ENCODE results near the gene SAMHD1. TPM values are rescaled to one million over a fixed set of nuclear protein-coding genes. Genes with fewer than 3 reads are reported as not detected.
A peak's percentile ranks its signal among the peaks of the same experiment; 100 is the strongest.

The SAMHD1 gene
- total and polyA plus RNA-seq, 9 of the 15 experiments (the other 6 are each of a cell fraction or from before 2014, with no cell fraction given) = 6.8 to 20.4 (median 14.8) TPM

- peak; percentile 86 for TF ChIP-seq NBN (IDR thresholded peaks at IDR 0.05; ENCODE audit: low read depth)
- TF ChIP-seq HMGXB4 (CRISPR knock-in tag; IDR thresholded peaks at IDR 0.05) = no peak
- TF ChIP-seq RB1 (IDR thresholded peaks at IDR 0.05; ENCODE audit: low read depth) = no peak
- no peak for TF ChIP-seq CREB5 (CRISPR knock-in tag; IDR thresholded peaks at IDR 0.05)
- no peak for TF ChIP-seq PURB (CRISPR knock-in tag; IDR thresholded peaks at IDR 0.05; ENCODE audit: low read depth)
- peak; percentile 75; the same call in 1 of the 2 replicates for TF ChIP-seq ZC3H8 (IDR thresholded peaks at IDR 0.05)
- TF ChIP-seq HNRNPLL (IDR thresholded peaks at IDR 0.05; ENCODE audit: low read depth, low read length, poor library complexity, severe bottlenecking) = no peak
- peak in 1 of 2 experiments; percentile 45; a peak in 1 of 4 replicates for TF ChIP-seq MNT (conservative IDR thresholded peaks at IDR 0.05)
- no peak for TF ChIP-seq ZNF445 (CRISPR knock-in tag; IDR thresholded peaks at IDR 0.05; ENCODE audit: low read depth)
- peak; percentile 85 to 86 for TF ChIP-seq KDM1A (IDR thresholded peaks at IDR 0.05)
- TF ChIP-seq FOXK2 (conservative IDR thresholded peaks at IDR 0.05 in 1 of 2, IDR thresholded peaks at IDR 0.05 in 1 of 2; ENCODE audit: low read depth in 2 of 2) = peak; percentile 46 to 50; a peak in 2 of 4 replicates
- TF ChIP-seq XRCC5 (IDR thresholded peaks at IDR 0.05; ENCODE audit: low read depth, low read length) = no peak
- no peak for TF ChIP-seq RFX5 (IDR thresholded peaks at IDR 0.05; ENCODE audit: low read depth, low read length)
- TF ChIP-seq CBX3 (IDR thresholded peaks at IDR 0.05; ENCODE audit: borderline replicate concordance in 1 of 2, low read length in 2 of 2) = no peak; a peak in 1 of 3 replicates
- TF ChIP-seq ZNF408 (CRISPR knock-in tag; IDR thresholded peaks at IDR 0.05; ENCODE audit: low read depth) = no peak
- no peak for TF ChIP-seq CTCFL (IDR thresholded peaks at IDR 0.05; ENCODE audit: borderline replicate concordance, insufficient read depth, low read depth, low read length, poor library complexity, severe bottlenecking)
- TF ChIP-seq ARHGAP35 (IDR thresholded peaks at IDR 0.05; ENCODE audit: partially characterized antibody) = peak; percentile 70
- TF ChIP-seq ZNF431 (CRISPR knock-in tag; IDR thresholded peaks at IDR 0.05) = no peak
- no peak for TF ChIP-seq RNF2 (IDR thresholded peaks at IDR 0.05)
- no peak for TF ChIP-seq CHD4 (IDR thresholded peaks at IDR 0.05; ENCODE audit: insufficient read depth, insufficient replicate concordance, low read depth, low read length, poor library complexity, severe bottlenecking)
Observed at GRCh38 chr20:36924167-36925045, 27.1 kb downstream of the SAMHD1 start (continued).

Data from K562 (cell line).